NCI-H128 (cell line): ENCODE measurements around the gene RARB.

Source experiments
- DNase-seq: peaks from one replicate; lab custom pipeline; 2025; ENCODE audit not compliant: unreplicated experiment; lab: John Stamatoyannopoulos, UW

Gene RARB

GRCh38 chr3:25574172-25574765 is 146.2 kb downstream of the RARB start:
- no peak for DNase-seq

- DNase-seq: no peak
Observed at GRCh38 chr3:25575001-25575400, 146.9 kb downstream of the RARB start.

- no peak for DNase-seq
Observed at GRCh38 chr3:25576146-25576545, 148.1 kb downstream of the RARB start.

GRCh38 chr3:25576831-25577454 is 148.9 kb downstream of the RARB start:
- DNase-seq: no peak

- DNase-seq: no peak
Observed at GRCh38 chr3:25578059-25578458, 150.0 kb downstream of the RARB start.

GRCh38 chr3:25580534-25580933 is 152.5 kb downstream of the RARB start:
- no peak for DNase-seq

- no peak for DNase-seq
Observed at GRCh38 chr3:25581335-25581734, 153.3 kb downstream of the RARB start.

- no peak for DNase-seq
Observed at GRCh38 chr3:25581823-25582222, 153.8 kb downstream of the RARB start.

- DNase-seq: no peak
Observed at GRCh38 chr3:25582242-25582641, 154.2 kb downstream of the RARB start.

GRCh38 chr3:25583343-25583742 is 155.3 kb downstream of the RARB start:
- no peak for DNase-seq

GRCh38 chr3:25584011-25584789 is 156.1 kb downstream of the RARB start:
- no peak for DNase-seq

- DNase-seq: no peak
Observed at GRCh38 chr3:25585361-25586166, 157.5 kb downstream of the RARB start.

- no peak for DNase-seq
Observed at GRCh38 chr3:25586167-25586505, 158.1 kb downstream of the RARB start.

GRCh38 chr3:25586553-25586952 is 158.5 kb downstream of the RARB start:
- no peak for DNase-seq

GRCh38 chr3:25587094-25587493 is 159.0 kb downstream of the RARB start:
- no peak for DNase-seq

- no peak for DNase-seq
Observed at GRCh38 chr3:25587526-25587925, 159.5 kb downstream of the RARB start.

- DNase-seq: no peak
Observed at GRCh38 chr3:25587975-25588374, 159.9 kb downstream of the RARB start.

- DNase-seq: no peak
Observed at GRCh38 chr3:25588441-25589103, 160.5 kb downstream of the RARB start.

GRCh38 chr3:25589104-25589782 is 161.2 kb downstream of the RARB start:
- DNase-seq: no peak

- no peak for DNase-seq
Observed at GRCh38 chr3:25589783-25590258, 161.8 kb downstream of the RARB start.
